Thymus (tissue), 11 donors: ENCODE data around the gene LHFPL2. TPM values are rescaled to one million over a fixed set of nuclear protein-coding genes. Genes with fewer than 3 reads are reported as not detected.
"Not testable (repeated sequence)": the region's sequence is repeated elsewhere in the genome, so short reads cannot be mapped to it uniquely, and the experiment has no call there.

Source experiments
- DNase-seq, 9 donors: peaks; one replicate each; pipeline ENCODE4 v3.0.0-alpha.2; 2013; ENCODE audit warnings: low spot score in 9 of 9, low read depth in 6 of 9, missing footprints in 1 of 9
- H3K27ac ChIP-seq, 2 donors: one replicate each; pipeline ENCODE4 v1.5.1; 2013; ENCODE audit warnings: control low read depth in 1 of 2, low read depth in 1 of 2, low read length in 1 of 2, mild to moderate bottlenecking in 1 of 2, moderate library complexity in 1 of 2
- H3K27me3 ChIP-seq, 2 donors: one replicate each; pipeline ENCODE4 v1.5.1; 2013; ENCODE audit warnings: low read length in 1 of 2; ENCODE audit not compliant: control insufficient read depth in 2 of 2, insufficient read depth in 1 of 2
- H3K36me3 ChIP-seq, 2 donors: one replicate each; pipeline ENCODE4 v1.5.1; 2013; ENCODE audit warnings: low read length in 1 of 2, mild to moderate bottlenecking in 1 of 2, moderate library complexity in 1 of 2; ENCODE audit not compliant: control insufficient read depth in 2 of 2, insufficient read depth in 2 of 2
- H3K4me1 ChIP-seq, 2 donors: one replicate each; pipeline ENCODE4 v1.5.1; 2013; ENCODE audit warnings: low read length in 2 of 2; ENCODE audit not compliant: control insufficient read depth in 2 of 2, insufficient read depth in 2 of 2
- H3K4me3 ChIP-seq, 2 donors: one replicate each; pipeline ENCODE4 v1.5.1; 2013; ENCODE audit warnings: low read length in 2 of 2, control low read depth in 1 of 2, mild to moderate bottlenecking in 1 of 2
- H3K9me3 ChIP-seq, 2 donors: one replicate each; pipeline ENCODE4 v1.5.1; 2013; ENCODE audit warnings: low read length in 1 of 2, mild to moderate bottlenecking in 1 of 2; ENCODE audit not compliant: control insufficient read depth in 2 of 2, insufficient read depth in 1 of 2
- WGBS: extraction: QIAGEN DNeasy Blood & Tissue Kit; methylation state at CpG from one replicate; pipeline ENCODE4 v1.1.7; 2013; 5-methylcytosine and 5-hydroxymethylcytosine counted together
- polyA plus RNA-seq: library from polyadenylated mRNA; stranded (reverse); fragments of 200-250 nt; gene quantifications from one replicate; pipeline ENCODE4 v1.2.3, GENCODE V29; 2013
- total RNA-seq: library from RNA; stranded (reverse); fragments of 120-200 nt; gene quantifications from one replicate; pipeline ENCODE4 v1.2.4, GENCODE V29; 2013
- donor health status: healthy.

Gene LHFPL2
- total and polyA plus RNA-seq, 2 donors = 9.1 to 21.4 TPM

DNA sequence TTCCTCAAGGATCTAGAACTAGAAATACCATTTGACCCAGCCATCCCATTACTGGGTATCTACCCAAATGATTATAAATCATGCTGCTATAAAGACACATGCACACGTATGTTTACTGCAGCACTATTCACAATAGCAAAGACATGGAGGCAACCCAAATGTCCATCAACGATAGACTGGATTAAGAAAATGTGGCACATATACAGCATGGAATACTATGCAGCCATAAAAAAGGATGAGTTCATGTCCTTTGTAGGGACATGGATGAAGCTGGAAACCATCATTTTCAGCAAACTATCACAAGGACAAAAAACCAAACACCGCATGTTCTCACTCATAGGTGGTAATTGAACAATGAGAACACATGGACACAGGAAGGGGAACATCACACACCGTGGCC lies 38.9 kb upstream of the LHFPL2 start:
- H3K9me3 ChIP-seq, H3K36me3 ChIP-seq, DNase-seq, H3K27me3 ChIP-seq, H3K4me1 ChIP-seq, H3K27ac ChIP-seq, H3K4me3 ChIP-seq: not testable (repeated sequence)
- 97% methylated on average over 4 of the region's 4 CpGs for WGBS

DNA sequence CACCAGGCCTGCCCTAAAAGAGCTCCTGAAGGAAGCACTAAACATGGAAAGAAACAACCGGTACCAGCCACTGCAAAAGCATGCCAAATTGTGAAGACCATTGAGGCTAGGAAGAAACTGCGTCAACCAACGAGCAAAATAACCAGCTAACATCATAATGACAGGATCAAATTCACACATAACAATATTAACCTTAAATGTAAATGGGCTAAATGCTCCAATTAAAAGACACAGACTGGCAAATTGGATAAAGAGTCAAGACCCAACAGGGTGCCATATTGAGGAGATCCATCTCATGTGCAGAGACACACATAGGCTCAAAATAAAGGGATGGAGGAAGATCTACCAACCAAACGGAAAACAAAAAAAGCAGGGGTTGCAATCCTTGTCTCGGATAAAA lies 35.3 kb upstream of the LHFPL2 start:
- not testable (repeated sequence) for DNase-seq, H3K4me3 ChIP-seq, H3K27me3 ChIP-seq, H3K9me3 ChIP-seq, H3K27ac ChIP-seq, H3K4me1 ChIP-seq, H3K36me3 ChIP-seq
- WGBS = over 99% methylated on average over 5 of the region's 5 CpGs

DNA sequence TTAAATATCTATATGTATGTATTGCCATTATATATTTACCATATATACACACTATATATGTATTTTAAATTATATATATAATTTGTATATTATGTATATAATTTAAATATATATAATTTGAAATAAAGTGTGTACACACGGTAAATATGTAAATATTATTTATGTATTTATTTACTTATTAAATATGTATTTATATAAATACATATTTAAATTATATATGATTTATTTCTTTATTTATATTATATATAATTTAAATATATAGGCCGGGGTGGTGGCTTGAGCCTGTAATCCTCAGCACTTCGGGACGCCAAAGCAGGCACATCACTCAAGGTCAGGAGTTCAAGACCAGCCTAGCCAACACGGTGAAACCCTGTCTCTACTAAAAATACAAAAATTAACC lies 31.3 kb upstream of the LHFPL2 start:
- WGBS = 98% methylated on average over 5 of the region's 5 CpGs
- Histone ChIP-seq H3K27me3 (no peaks in the 10 kb centered on the region), H3K36me3 (no peaks in the 10 kb centered on the region), H3K4me1 (no peaks in the 10 kb centered on the region), H3K27ac (no peak overlapping the region), H3K9me3 (peaks cover 0 to 8% of the 10 kb centered on the region in 2 donors), H3K4me3 (no peak overlapping the region)
- no peak for DNase-seq

DNA sequence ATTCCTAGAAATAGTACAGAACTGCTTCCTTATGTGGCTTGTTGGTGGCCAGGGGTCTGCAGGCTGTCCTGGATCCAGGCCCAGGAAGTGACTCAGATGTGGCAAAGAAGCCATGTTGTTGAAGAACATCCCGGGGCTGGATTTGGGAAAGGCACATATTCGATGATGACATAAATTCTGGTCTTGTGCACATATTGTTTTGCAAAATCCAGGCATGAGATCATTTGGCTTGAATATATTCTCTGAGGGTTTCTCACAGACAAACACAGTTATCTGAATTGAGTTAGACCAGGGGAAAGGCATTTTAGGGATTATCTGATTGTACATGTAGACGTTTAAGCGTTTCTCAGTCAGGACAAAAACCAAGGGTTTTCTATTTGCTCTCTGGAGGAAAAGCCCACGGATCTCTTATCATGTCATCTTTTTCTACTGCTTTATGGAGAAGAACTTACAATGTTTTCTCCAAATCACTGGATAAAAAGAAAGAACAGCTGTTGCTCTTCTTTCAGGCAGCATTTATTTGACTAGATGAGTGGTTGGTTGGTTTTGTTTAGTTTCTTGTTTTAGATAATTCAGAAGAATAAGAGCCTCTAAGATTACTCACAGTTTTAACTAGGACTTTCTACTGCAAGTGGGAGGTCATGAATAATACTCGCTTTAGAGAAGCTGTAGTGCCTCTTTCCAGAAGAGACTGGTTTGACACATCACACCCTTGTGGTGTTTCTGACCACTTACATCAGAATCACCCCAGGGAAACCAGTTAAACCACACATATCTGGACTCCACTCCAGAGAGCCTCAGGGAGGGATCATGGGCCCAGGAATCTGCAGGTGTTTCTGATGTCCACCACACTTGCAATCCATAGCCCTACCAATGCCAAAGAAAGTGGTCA lies 29.5 kb upstream of the LHFPL2 start:
- H3K4me1 ChIP-seq = no peaks in the 10 kb centered on the region
- peaks cover 0 to 8% of the 10 kb centered on the region in 2 donors for H3K9me3 ChIP-seq
- H3K4me3 ChIP-seq = no peak overlapping the region
- H3K27me3 ChIP-seq = no peaks in the 10 kb centered on the region
- no peak for DNase-seq
- whole genome bisulfite sequencing = 94% methylated on average over 6 of the region's 6 CpGs
- no peaks in the 10 kb centered on the region for H3K36me3 ChIP-seq
- H3K27ac ChIP-seq = no peak overlapping the region

DNA sequence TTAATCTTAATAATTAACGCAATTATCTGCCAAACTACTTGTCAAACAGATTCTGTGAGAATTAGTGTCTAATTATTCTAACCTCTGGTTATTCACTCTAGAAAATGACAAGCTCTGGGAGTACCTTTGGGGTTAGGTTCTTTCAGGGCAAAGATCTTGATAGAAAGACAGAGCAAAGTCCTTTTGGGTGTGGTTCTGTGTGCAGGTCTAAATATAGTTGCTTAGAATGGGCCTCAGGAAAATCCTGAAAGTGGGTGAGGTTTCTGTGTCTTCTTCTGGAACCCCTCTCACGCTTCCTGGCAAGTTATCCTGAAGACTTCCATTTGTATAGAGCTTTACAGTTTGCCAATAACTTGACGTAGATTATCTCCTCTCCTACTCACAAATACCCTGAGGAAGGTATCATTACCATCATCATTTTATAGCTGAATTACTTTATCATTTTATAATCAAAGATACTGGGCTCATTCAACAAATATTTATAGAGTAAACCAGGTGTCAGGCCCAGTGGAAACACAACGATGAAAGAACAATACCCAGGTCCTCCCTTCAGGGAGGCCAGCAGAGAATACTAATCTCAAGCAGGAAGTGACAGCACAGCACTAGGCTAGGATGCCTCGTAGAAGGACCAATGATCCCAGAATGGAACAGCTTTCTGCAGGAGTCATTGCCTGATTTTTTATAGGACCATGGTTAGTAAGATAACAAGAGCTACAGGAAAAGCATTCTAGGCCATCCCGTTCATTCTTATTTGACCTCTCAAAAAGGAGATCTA lies 27.6 kb upstream of the LHFPL2 start:
- DNase-seq = no peak
- WGBS = 96% methylated on average over 6 of the region's 6 CpGs
- Histone ChIP-seq H3K9me3 (no peaks in the 10 kb centered on the region), H3K4me3 (no peak overlapping the region), H3K4me1 (peaks cover 0 to 5% of the 10 kb centered on the region in 2 donors), H3K27me3 (no peaks in the 10 kb centered on the region), H3K27ac (no peak overlapping the region), H3K36me3 (no peaks in the 10 kb centered on the region)

DNA sequence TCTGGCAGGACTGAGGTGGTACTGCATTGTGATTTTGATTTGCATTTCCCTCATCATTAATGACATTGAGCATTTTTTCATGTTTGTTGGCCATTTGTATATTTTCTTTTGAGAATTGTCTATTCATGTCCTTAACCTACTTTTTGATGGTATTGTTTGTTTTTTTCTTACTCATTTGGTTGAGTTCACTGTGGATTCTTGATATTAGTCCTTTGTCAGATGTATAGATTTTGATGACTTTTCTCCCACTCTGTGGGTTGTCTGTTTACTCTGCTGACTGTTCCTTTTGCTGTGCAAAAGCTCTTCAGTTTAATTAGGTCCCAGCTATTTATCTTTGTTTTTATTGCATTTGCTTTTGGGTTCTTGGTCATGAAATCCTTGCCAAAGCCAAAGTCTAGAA lies 25.3 kb upstream of the LHFPL2 start:
- H3K9me3 ChIP-seq, H3K27ac ChIP-seq, H3K27me3 ChIP-seq, DNase-seq, H3K4me1 ChIP-seq, H3K4me3 ChIP-seq, H3K36me3 ChIP-seq: not testable (repeated sequence)

DNA sequence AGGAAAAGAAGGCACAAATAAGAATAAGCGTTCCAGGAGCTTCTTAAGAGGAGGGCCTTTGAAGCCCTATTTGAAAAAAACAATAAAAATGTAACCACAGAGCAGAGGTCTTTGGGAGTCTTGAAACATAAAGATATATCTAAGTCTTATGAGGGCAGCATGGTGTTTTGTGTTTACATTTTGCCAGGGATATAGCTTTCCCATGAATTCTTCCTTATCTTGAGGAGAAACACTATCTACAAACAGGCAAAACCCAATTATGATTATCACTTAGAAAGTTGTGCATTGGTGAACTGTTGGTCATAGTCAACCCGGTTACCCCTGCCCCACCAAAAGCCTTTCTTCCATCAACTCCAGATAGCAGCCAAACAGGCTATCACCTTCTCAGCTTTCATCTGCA lies 23.6 kb upstream of the LHFPL2 start:
- no peak for DNase-seq
- Histone ChIP-seq H3K4me3 (no peak overlapping the region), H3K27me3 (no peaks in the 10 kb centered on the region), H3K9me3 (no peaks in the 10 kb centered on the region), H3K27ac (no peak overlapping the region), H3K36me3 (no peaks in the 10 kb centered on the region), H3K4me1 (peaks cover 3 to 10% of the 10 kb centered on the region in 2 donors)
- WGBS = 97% methylated on average over 2 of the region's 2 CpGs

DNA sequence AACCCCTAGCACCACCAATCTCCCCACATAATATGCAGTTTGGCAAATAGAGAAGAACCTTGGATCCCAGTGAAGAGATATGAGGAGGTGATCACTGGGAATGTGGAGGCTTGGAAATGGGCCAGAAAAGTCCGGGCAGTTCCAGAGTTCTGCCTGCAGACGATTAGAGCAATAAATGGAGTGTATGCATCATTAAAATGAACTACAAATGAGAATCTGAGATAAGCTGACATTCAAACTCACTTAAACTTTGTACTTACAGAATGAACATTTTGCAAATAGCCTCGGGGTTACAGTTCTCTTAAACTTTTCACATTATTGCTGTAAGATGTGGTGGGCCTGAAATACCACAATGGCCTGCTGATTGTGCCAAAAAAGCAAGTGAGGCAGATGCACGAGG lies 23.0 kb upstream of the LHFPL2 start:
- Histone ChIP-seq H3K4me1 (peaks cover 6 to 15% of the 10 kb centered on the region in 2 donors), H3K4me3 (no peak overlapping the region), H3K27ac (no peak overlapping the region), H3K9me3 (no peaks in the 10 kb centered on the region), H3K36me3 (no peaks in the 10 kb centered on the region), H3K27me3 (no peaks in the 10 kb centered on the region)
- 84% methylated on average over 4 of the region's 4 CpGs for WGBS
- DNase-seq = no peak

DNA sequence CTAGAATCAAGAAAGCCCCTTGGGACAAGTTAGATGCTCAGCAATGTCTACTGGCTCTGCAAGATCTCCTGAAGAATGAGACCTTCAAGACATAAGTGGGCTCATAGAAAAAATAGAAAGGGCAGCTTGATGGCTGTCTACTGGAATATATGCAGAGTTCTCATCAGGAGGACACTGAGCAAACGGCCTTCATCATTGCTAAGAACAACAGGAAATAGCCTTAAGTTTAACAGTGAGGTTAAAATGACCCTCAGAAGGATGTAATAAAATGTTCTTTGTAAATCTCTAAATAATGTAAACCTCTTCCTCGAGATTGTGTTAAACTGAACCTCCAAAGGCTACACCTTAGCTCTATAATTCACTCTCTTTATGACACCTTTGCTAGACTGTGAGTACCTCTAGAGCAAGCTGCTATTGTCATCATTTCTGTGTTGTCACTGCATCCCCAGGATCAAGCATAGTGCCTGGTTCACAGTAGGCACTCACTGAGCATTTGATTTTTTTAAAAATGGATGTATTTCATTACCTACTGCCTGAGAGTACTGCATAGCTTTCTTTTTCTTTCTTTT lies 22.2 kb upstream of the LHFPL2 start:
- WGBS = 91% methylated on average over 2 of the region's 2 CpGs
- H3K36me3 ChIP-seq = no peaks in the 10 kb centered on the region
- no peak overlapping the region for H3K4me3 ChIP-seq
- no peaks in the 10 kb centered on the region for H3K9me3 ChIP-seq
- H3K4me1 ChIP-seq = peaks cover 13 to 24% of the 10 kb centered on the region in 2 donors
- no peak overlapping the region for H3K27ac ChIP-seq
- no peak for DNase-seq
- no peaks in the 10 kb centered on the region for H3K27me3 ChIP-seq
